ENCODE data around the gene SORBS2.

SORBS2 gene

GRCh38 chr4:185772391-185773093, 39.5 kb downstream of the SORBS2 start:
- no peak for DNase-seq

- DNase-seq, result no peak
Measured at GRCh38 chr4:185771711-185772390, 40.1 kb downstream of the SORBS2 start.

GRCh38 chr4:185767528-185767927, 44.5 kb downstream of the SORBS2 start:
- DNase-seq, result no peak

- DNase-seq, result no peak
Measured at GRCh38 chr4:185764876-185765275, 47.1 kb downstream of the SORBS2 start.

GRCh38 chr4:185761352-185762235, 50.4 kb downstream of the SORBS2 start:
- DNase-seq, result no peak

- no peak for DNase-seq
Measured at GRCh38 chr4:185758807-185759206, 53.2 kb downstream of the SORBS2 start.

GRCh38 chr4:185755451-185755850, 56.5 kb downstream of the SORBS2 start:
- DNase-seq, result no peak

- no peak for DNase-seq
Measured at GRCh38 chr4:185754961-185755360, 57.0 kb downstream of the SORBS2 start.

GRCh38 chr4:185752872-185753271, 59.1 kb downstream of the SORBS2 start:
- DNase-seq, result no peak

- DNase-seq, result no peak
Measured at GRCh38 chr4:185749858-185750257, 62.1 kb downstream of the SORBS2 start.

- DNase-seq, result no peak
Measured at GRCh38 chr4:185748901-185749390, 63.0 kb downstream of the SORBS2 start.

- no peak for DNase-seq
Measured at GRCh38 chr4:185745891-185746290, 66.1 kb downstream of the SORBS2 start.

GRCh38 chr4:185744946-185745345, 67.0 kb downstream of the SORBS2 start:
- no peak for DNase-seq

GRCh38 chr4:185744488-185744862, 67.5 kb downstream of the SORBS2 start:
- no peak for DNase-seq

GRCh38 chr4:185743722-185744487, 68.1 kb downstream of the SORBS2 start:
- DNase-seq, result no peak

GRCh38 chr4:185742766-185743165, 69.2 kb downstream of the SORBS2 start:
- DNase-seq, result no peak

GRCh38 chr4:185741795-185742194, 70.2 kb downstream of the SORBS2 start:
- DNase-seq, result no peak

- no peak for DNase-seq
Measured at GRCh38 chr4:185740471-185740873, 71.5 kb downstream of the SORBS2 start.

- no peak for DNase-seq
Measured at GRCh38 chr4:185738820-185739219, 73.2 kb downstream of the SORBS2 start.

- DNase-seq, result no peak
Measured at GRCh38 chr4:185738038-185738552, 73.9 kb downstream of the SORBS2 start.

GRCh38 chr4:185737489-185738037, 74.4 kb downstream of the SORBS2 start:
- DNase-seq, result no peak

- no peak for DNase-seq
Measured at GRCh38 chr4:185736882-185737281, 75.1 kb downstream of the SORBS2 start.

Data from DMS 273 treated with DMSO at 0.1 percent for 48 hours (cell line).